ENCODE data around the gene APBB1IP.

GRCh38 chr10:26573674-26574073 is 135.5 kb downstream of the APBB1IP start:
- TF ChIP-seq CTCF (conservative IDR thresholded peaks at IDR 0.05; ENCODE audit: low read length) (no peak; the same call in 1 of the 2 replicates), EZH2phosphoT487 (IDR thresholded peaks at IDR 0.05; ENCODE audit: borderline replicate concordance) (no peak)

All from Loucy (cell line).